B cell (primary cell): ENCODE data around the gene ZMYND10. TPM values are rescaled to one million over a fixed set of nuclear protein-coding genes. Genes with fewer than 3 reads are reported as not detected.
A peak's percentile ranks its signal among the peaks of the same experiment; 100 is the strongest.

ENCODE experiments used
- ATAC-seq: fragments of 200-7000 bp; cut with Tn5 transposase; one replicate; pipeline ENCODE4 v1.10.0; 2021; ENCODE audit warnings: low read depth, mild to moderate bottlenecking, moderate number of reproducible peaks, moderate library complexity
- CTCF ChIA-PET: fragments of 350-600 bp; sonication (Branson Sonifier 250); formaldehyde crosslinking; loops from one replicate; lab custom pipeline; 2021; ENCODE audit warnings: antibody characterized with exemption, inconsistent platforms; lab: Charles Lee
- POLR2A ChIA-PET: fragments of 350-600 bp; sonication (Branson Sonifier 250); formaldehyde crosslinking; loops from one replicate; lab custom pipeline; 2021; ENCODE audit warnings: antibody characterized with exemption; lab: Charles Lee
- DNase-seq: peaks from one replicate; pipeline ENCODE4 v3.0.0; 2013
- H2AFZ ChIP-seq: 2 replicates; pipeline ENCODE4 v1.6.1; 2012; ENCODE audit warnings: mild to moderate bottlenecking, low read depth, low read length; ENCODE audit not compliant: insufficient read depth, poor library complexity, severe bottlenecking
- H3K27ac ChIP-seq, 2 donors: 1 replicate in 1 of 2; 2 replicates in 1 of 2; pipeline ENCODE4 v1.5.1; 2012 to 2013; ENCODE audit warnings: low read length in 2 of 2, mild to moderate bottlenecking in 2 of 2, moderate library complexity in 1 of 2
- H3K27me3 ChIP-seq, 4 experiments: fragments of 200-600 bp in 1 of 4; sonication (generic) in 1 of 4; replicated peaks in 1 of 4; 1 replicate in 2 of 4; 2 replicates in 2 of 4; pipeline versions ENCODE4 v1.6.1 to v1.7.0; 2013 to 2016; ENCODE audit warnings: low read length in 3 of 4, mild to moderate bottlenecking in 2 of 4, mixed read lengths in 1 of 4, moderate library complexity in 1 of 4; ENCODE audit not compliant: insufficient read depth in 4 of 4, control insufficient read depth in 3 of 4; ENCODE audit errors: control extremely low read depth in 1 of 4
- H3K36me3 ChIP-seq, 2 experiments: replicated peaks in 1 of 2; 1 replicate in 1 of 2; 2 replicates in 1 of 2; pipeline versions ENCODE4 v1.6.1 to v1.7.1; 2013; ENCODE audit warnings: low read length in 1 of 2; ENCODE audit not compliant: insufficient read depth in 2 of 2, control insufficient read depth in 1 of 2; ENCODE audit errors: control extremely low read depth in 1 of 2, extremely low read depth in 1 of 2
- H3K4me1 ChIP-seq, 2 donors: fragments of 200-600 bp in 1 of 2; sonication (generic) in 1 of 2; 1 replicate in 1 of 2; 2 replicates in 1 of 2; pipeline versions ENCODE4 v1.5.1 to v1.6.1; 2013 to 2017; ENCODE audit warnings: low read length in 2 of 2; ENCODE audit not compliant: control insufficient read depth in 2 of 2, insufficient read depth in 2 of 2
- H3K4me2 ChIP-seq: replicated peaks from 2 replicates; pipeline ENCODE3; 2012; ENCODE audit warnings: mild to moderate bottlenecking, low read depth, low read length; ENCODE audit not compliant: poor library complexity, severe bottlenecking
- H3K4me3 ChIP-seq, 5 experiments: fragments of 200-600 bp in 1 of 5; sonication (generic) in 1 of 5; 1 replicate in 3 of 5; 2 replicates in 2 of 5; pipeline versions ENCODE4 v1.5.1 to v1.7.0; 2011 to 2016; ENCODE audit warnings: low read length in 4 of 5, mild to moderate bottlenecking in 4 of 5, low read depth in 2 of 5, control low read depth in 1 of 5, moderate library complexity in 1 of 5; ENCODE audit not compliant: insufficient read depth in 1 of 5; ENCODE audit errors: control extremely low read depth in 1 of 5, extremely low read depth in 1 of 5
- H3K79me2 ChIP-seq: fragments of 200-600 bp; sonication (generic); one replicate; pipeline ENCODE4 v1.6.0; 2016; ENCODE audit warnings: low read length; ENCODE audit not compliant: control insufficient read depth, insufficient read depth
- H3K9ac ChIP-seq: fragments of 200-600 bp; sonication (generic); 2 replicates; pipeline ENCODE4 v1.6.1; 2017; ENCODE audit warnings: mild to moderate bottlenecking, low read length, moderate library complexity
- H3K9me3 ChIP-seq, 3 donors: one replicate each; pipeline versions ENCODE4 v1.6.1 to v1.7.1; 2013; ENCODE audit warnings: low read length in 2 of 3; ENCODE audit not compliant: control insufficient read depth in 2 of 3, insufficient read depth in 1 of 3; ENCODE audit errors: control extremely low read depth in 1 of 3
- H4K20me1 ChIP-seq: 2 replicates; pipeline ENCODE4 v1.6.0; 2012; ENCODE audit warnings: mild to moderate bottlenecking, low read length; ENCODE audit not compliant: insufficient read depth, control insufficient read depth, poor library complexity, severe bottlenecking
- H3K27ac Mint-ChIP-seq: one replicate; pipeline ENCODE4 v1.8.0; 2021; ENCODE audit warnings: mixed read lengths
- H3K27me3 Mint-ChIP-seq: one replicate; pipeline ENCODE4 v1.8.0; 2021; ENCODE audit warnings: mixed read lengths
- H3K4me1 Mint-ChIP-seq: one replicate; pipeline ENCODE4 v1.8.0; 2021; ENCODE audit warnings: mixed read lengths
- H3K4me3 Mint-ChIP-seq: one replicate; pipeline ENCODE4 v1.8.0; 2021; ENCODE audit warnings: mixed read lengths
- H3K9me3 Mint-ChIP-seq: one replicate; pipeline ENCODE4 v1.8.0; 2022; ENCODE audit warnings: mixed read lengths; ENCODE audit not compliant: insufficient read depth
- EZH2 ChIP-seq: IDR thresholded peaks from 2 replicates; pipeline ENCODE4 v1.6.1; 2012; ENCODE audit warnings: borderline replicate concordance, low read depth, mild to moderate bottlenecking, moderate library complexity, low read length; ENCODE audit not compliant: insufficient read depth, poor library complexity, severe bottlenecking
- WGBS: methylation state at CpG from one replicate; pipeline ENCODE4 v1.1.5; 2013; ENCODE audit warnings: missing lambda C conversion rate; ENCODE audit not compliant: insufficient coverage; 5-methylcytosine and 5-hydroxymethylcytosine counted together
- intact Hi-C: fragments of 100-400 bp; cut with micrococcal nuclease; formaldehyde crosslinking; loops from one replicate; pipeline ENCODE4 v1.10.0; 2022
- polyA plus RNA-seq: library from polyadenylated mRNA; depleted of rRNA; stranded (reverse); fragments of >200 nt; gene quantifications from 2 replicates; pipeline ENCODE4 v1.2.3, GENCODE V29; 2012
- total RNA-seq, 2 donors: library from RNA; stranded (reverse); fragments of 120-200 nt in 1 of 2; gene quantifications; 1 replicate in 1 of 2; 2 replicates in 1 of 2; pipeline versions ENCODE4 v1.2.3 to v1.2.4, GENCODE V29; 2013 to 2022
- TF ChIP-seq, protein P1 (sequence below): fragments of 200-600 bp; IDR thresholded peaks from one replicate; pipeline ENCODE4 v1.8.0; 2022; ENCODE audit warnings: antibody characterized with exemption, mild to moderate bottlenecking

ZMYND10 gene
- total and polyA plus RNA-seq, 2 donors (not counting 1 experiment from before 2014, with no cell fraction given), result 1.8 to 2.4 TPM

DNA sequence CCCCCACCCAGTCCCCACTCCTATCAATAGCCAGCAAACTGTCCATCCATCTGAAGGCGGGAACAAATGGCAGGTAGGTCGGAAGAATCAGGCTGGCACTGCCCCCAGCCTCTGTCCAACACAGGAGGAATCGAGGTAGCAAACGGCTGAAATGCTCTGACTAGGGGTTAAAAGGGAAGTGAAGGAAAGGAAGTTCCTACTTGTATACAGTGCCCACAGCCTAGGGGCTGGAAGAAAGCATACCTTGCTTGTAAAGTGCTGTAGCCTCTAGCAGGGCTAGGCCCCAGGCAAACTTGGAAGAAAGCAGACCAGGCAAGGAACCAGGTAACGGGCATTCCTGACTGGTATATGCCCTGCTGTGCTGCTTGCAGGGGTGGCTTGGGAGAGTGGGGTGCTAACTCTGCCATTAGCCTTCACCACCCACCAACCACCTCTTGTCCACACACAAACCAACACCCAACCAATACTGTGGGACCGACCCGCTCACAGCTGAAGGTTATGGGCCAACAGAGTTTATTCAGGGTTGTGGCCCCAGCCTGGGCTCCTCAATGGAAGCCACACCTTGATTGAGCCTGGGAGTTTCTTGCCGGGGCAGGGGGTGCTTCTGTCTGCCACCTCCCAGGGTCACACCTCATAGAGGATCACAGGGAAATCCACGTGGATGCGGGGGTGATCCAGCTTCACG lies 19.9 kb downstream of the ZMYND10 start:
- Histone ChIP-seq H2AFZ (no peak overlapping the region), H3K4me1 (peaks cover 20 to 36% of the 10 kb centered on the region in 2 donors), H4K20me1 (peaks cover 11% of the 10 kb centered on the region), H3K27ac (no peak overlapping the region), H3K9ac (no peak overlapping the region), H3K4me2 (no peak overlapping the region), H3K4me3 (no peak overlapping the region), H3K9me3 (peaks cover 0 to 3% (median 0%) of the 10 kb centered on the region in 3 donors), H3K27me3 (no peaks in the 10 kb centered on the region), H3K36me3 (peaks cover 0 to 33% of the 10 kb centered on the region in 2 experiments), H3K79me2 (peaks cover 26% of the 10 kb centered on the region)
- ChIA-PET CTCF (interaction anchor here (1.5 to 3.4 kb wide), 7 partner anchors 10 to 99 kb away, joined by 4 to 28 read pairs (median 11); partner anchors contain the start of genes HYAL3, IFRD2 and NAA80), POLR2A (interaction anchor here (1.2 to 2.9 kb wide), 2 partner anchors 11 to 12 kb away, joined by 3 to 16 read pairs; no protein-coding TSS in a partner anchor)
- intact Hi-C loops, result no loop called here
- TF ChIP-seq, protein P1, sequence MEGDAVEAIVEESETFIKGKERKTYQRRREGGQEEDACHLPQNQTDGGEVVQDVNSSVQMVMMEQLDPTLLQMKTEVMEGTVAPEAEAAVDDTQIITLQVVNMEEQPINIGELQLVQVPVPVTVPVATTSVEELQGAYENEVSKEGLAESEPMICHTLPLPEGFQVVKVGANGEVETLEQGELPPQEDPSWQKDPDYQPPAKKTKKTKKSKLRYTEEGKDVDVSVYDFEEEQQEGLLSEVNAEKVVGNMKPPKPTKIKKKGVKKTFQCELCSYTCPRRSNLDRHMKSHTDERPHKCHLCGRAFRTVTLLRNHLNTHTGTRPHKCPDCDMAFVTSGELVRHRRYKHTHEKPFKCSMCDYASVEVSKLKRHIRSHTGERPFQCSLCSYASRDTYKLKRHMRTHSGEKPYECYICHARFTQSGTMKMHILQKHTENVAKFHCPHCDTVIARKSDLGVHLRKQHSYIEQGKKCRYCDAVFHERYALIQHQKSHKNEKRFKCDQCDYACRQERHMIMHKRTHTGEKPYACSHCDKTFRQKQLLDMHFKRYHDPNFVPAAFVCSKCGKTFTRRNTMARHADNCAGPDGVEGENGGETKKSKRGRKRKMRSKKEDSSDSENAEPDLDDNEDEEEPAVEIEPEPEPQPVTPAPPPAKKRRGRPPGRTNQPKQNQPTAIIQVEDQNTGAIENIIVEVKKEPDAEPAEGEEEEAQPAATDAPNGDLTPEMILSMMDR, result no peak
- TF ChIP-seq EZH2, result no peak
- peak overlapping the region; percentile 26 for H3K4me3 Mint-ChIP-seq
- no peaks in the 10 kb centered on the region for H3K27me3 Mint-ChIP-seq
- 96% methylated on average over 6 of the region's 11 CpGs for WGBS
- DNase-seq (no peak), ATAC-seq (no peak)
- H3K4me1 Mint-ChIP-seq, result peaks cover 34% of the 10 kb centered on the region
- no peak overlapping the region for H3K27ac Mint-ChIP-seq
- H3K9me3 Mint-ChIP-seq, result no peaks in the 10 kb centered on the region

DNA sequence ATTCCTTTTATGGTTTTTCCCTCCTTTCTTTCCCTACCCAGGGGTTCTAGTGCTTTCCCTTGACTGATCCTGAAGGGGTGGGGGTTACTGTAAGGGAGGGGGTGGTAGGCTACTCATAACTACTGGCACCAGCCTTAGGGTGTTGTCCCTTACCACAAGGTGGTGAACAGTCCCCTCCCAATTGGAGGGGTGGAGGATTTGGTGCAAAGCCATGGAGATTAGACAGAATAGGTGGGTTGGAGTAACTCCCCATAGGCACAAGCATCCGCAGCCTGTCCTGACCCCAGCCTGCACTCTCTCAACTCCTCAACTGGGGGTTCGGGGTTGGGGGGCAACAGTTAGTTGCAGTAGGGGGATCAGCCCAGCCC lies 20.4 kb downstream of the ZMYND10 start:
- peaks cover 11% of the 10 kb centered on the region for H4K20me1 ChIP-seq
- peaks cover 0 to 3% (median 0%) of the 10 kb centered on the region in 3 donors for H3K9me3 ChIP-seq
- H3K4me3 Mint-ChIP-seq, result peak overlapping the region; percentile 26
- DNase-seq (no peak), ATAC-seq (no peak)
- H3K9me3 Mint-ChIP-seq, result no peaks in the 10 kb centered on the region
- no peak overlapping the region for H3K27ac ChIP-seq
- peaks cover 25 to 41% of the 10 kb centered on the region in 2 donors for H3K4me1 ChIP-seq
- WGBS, result no CpG with 5 or more reads among the region's 2 CpGs
- H3K27me3 ChIP-seq, result no peaks in the 10 kb centered on the region
- no peaks in the 10 kb centered on the region for H3K27me3 Mint-ChIP-seq
- TF ChIP-seq, protein P1, result no peak
- TF ChIP-seq EZH2, result no peak
- no peak overlapping the region for H2AFZ ChIP-seq
- POLR2A ChIA-PET, result interaction anchor here (2.9 kb wide), 1 partner anchor 12 kb away, joined by 16 read pairs; no protein-coding TSS in a partner anchor
- H3K4me2 ChIP-seq, result no peak overlapping the region
- CTCF ChIA-PET, result interaction anchor here (0.7 to 3.1 kb wide), 11 partner anchors 10 to 99 kb away, joined by 3 to 28 read pairs (median 6); partner anchors contain the start of genes HYAL3, IFRD2 and NAA80
- intact Hi-C loops, result no loop called here
- no peak overlapping the region for H3K9ac ChIP-seq
- no peak overlapping the region for H3K27ac Mint-ChIP-seq
- peaks cover 21% of the 10 kb centered on the region for H3K79me2 ChIP-seq
- peaks cover 0 to 27% of the 10 kb centered on the region in 2 experiments for H3K36me3 ChIP-seq
- H3K4me1 Mint-ChIP-seq, result peaks cover 39% of the 10 kb centered on the region
- no peak overlapping the region for H3K4me3 ChIP-seq
